GM12878 (cell line): ENCODE results near the gene INVS. TPM values are rescaled to one million over a fixed set of nuclear protein-coding genes. Genes with fewer than 3 reads are reported as not detected.

ENCODE experiments used
- ATAC-seq: fragments of 200-7000 bp; cut with Tn5 transposase; 3 replicates; pipeline ENCODE4 v1.9.1; 2020; ENCODE audit warnings: mild to moderate bottlenecking, moderate library complexity
- BruUV-seq: library from RNA; stranded (reverse); fragments of 400-500 nt; replicated peaks from 2 replicates; lab custom pipeline; 2021; lab: Mats Ljungman, UMichigan
- CTCF ChIA-PET: fragments of 300-600 bp; sonication (Branson Sonifier 250); formaldehyde crosslinking; extraction: SDS; loops from one replicate; lab custom pipeline; 2021; ENCODE audit warnings: inconsistent platforms; lab: Yijun Ruan, JAX
- POLR2A ChIA-PET: fragments of 350-600 bp; formaldehyde crosslinking; extraction: SDS; loops from one replicate; lab custom pipeline; 2021; ENCODE audit warnings: inconsistent platforms; lab: Charles Lee
- RAD21 ChIA-PET: fragments of 300-600 bp; sonication (Branson Sonifier 250); formaldehyde crosslinking; loops from one replicate; lab custom pipeline; 2023; ENCODE audit warnings: antibody characterized with exemption; ENCODE audit not compliant: unreplicated experiment; lab: Charles Lee
- SMC1A ChIA-PET: fragments of 300-600 bp; sonication (Branson Sonifier 250); formaldehyde crosslinking; loops from one replicate; lab custom pipeline; 2023; ENCODE audit not compliant: unreplicated experiment, uncharacterized antibody; lab: Charles Lee
- DNase-seq: peaks from one replicate; pipeline ENCODE4 v3.0.0-alpha.2; 2011; ENCODE audit warnings: low read depth, low spot score
- FAIRE-seq: peaks from 3 replicates; lab custom pipeline; 2011; peaks lifted over from hg19 to GRCh38; lab: Jason Lieb, UNC
- H2AFZ ChIP-seq: 2 replicates; pipeline ENCODE4 v1.6.0; 2011; ENCODE audit warnings: low read depth, low read length, control low read depth; ENCODE audit not compliant: control insufficient read depth
- H3K27ac ChIP-seq: 2 replicates; pipeline ENCODE4 v1.5.1; 2011; ENCODE audit warnings: control low read depth; ENCODE audit not compliant: control insufficient read depth, insufficient read depth
- H3K27me3 ChIP-seq, 2 experiments: replicated peaks in 1 of 2; 2 replicates each; pipeline versions ENCODE4 v1.6.0 to v1.6.1; 2011; ENCODE audit warnings: low read length in 1 of 2; ENCODE audit not compliant: control insufficient read depth in 2 of 2, insufficient read depth in 2 of 2
- H3K36me3 ChIP-seq, 2 experiments: 2 replicates each; pipeline ENCODE4 v1.5.1; 2011; ENCODE audit warnings: low read length in 1 of 2; ENCODE audit not compliant: control insufficient read depth in 2 of 2, insufficient read depth in 2 of 2
- H3K4me1 ChIP-seq: 2 replicates; pipeline ENCODE4 v1.6.1; 2011; ENCODE audit warnings: mild to moderate bottlenecking, low read length, moderate library complexity, mixed read lengths; ENCODE audit not compliant: control insufficient read depth, insufficient read depth
- H3K4me2 ChIP-seq: 2 replicates; pipeline ENCODE4 v1.6.0; 2011; ENCODE audit warnings: control low read depth; ENCODE audit not compliant: control insufficient read depth, insufficient read depth
- H3K4me3 ChIP-seq: fragments of 200-600 bp; sonication (generic); 2 replicates; pipeline ENCODE4 v1.5.1; 2016
- H3K79me2 ChIP-seq: 2 replicates; pipeline ENCODE4 v1.6.0; 2011; ENCODE audit warnings: low read length; ENCODE audit not compliant: control insufficient read depth, insufficient read depth
- H3K9ac ChIP-seq: 2 replicates; pipeline ENCODE4 v1.8.0; 2011; ENCODE audit warnings: low read length, control low read depth, mixed read lengths; ENCODE audit not compliant: control insufficient read depth, insufficient read depth
- H3K9me3 ChIP-seq: replicated peaks from 3 replicates; pipeline ENCODE4 v1.5.1; 2011; ENCODE audit warnings: mild to moderate bottlenecking, low read length; ENCODE audit not compliant: control insufficient read depth, insufficient read depth
- H4K20me1 ChIP-seq: 2 replicates; pipeline ENCODE4 v1.6.0; 2011; ENCODE audit not compliant: control insufficient read depth, insufficient read depth
- BACH1 ChIP-seq: fragments of 450-650 bp; IDR thresholded peaks from 2 replicates; pipeline ENCODE4 v1.6.1; 2017; ENCODE audit warnings: mild to moderate bottlenecking, borderline replicate concordance
- CBFB ChIP-seq: IDR thresholded peaks from 2 replicates; pipeline ENCODE4 v1.6.1; 2016; ENCODE audit warnings: antibody characterized with exemption, low read depth
- CBX5 ChIP-seq: sonication (generic); IDR thresholded peaks from 2 replicates; pipeline ENCODE4 v1.6.1; 2016; ENCODE audit warnings: low read depth, moderate library complexity, mild to moderate bottlenecking, inconsistent platforms
- CREB1 ChIP-seq: IDR thresholded peaks from 2 replicates; pipeline ENCODE4 v1.6.1; 2012; ENCODE audit warnings: low read depth, mild to moderate bottlenecking, inconsistent platforms
- LARP7 ChIP-seq: fragments of 450-650 bp; IDR thresholded peaks from 2 replicates; pipeline ENCODE4 v1.6.1; 2017; ENCODE audit warnings: mild to moderate bottlenecking
- MTA3 ChIP-seq: IDR thresholded peaks from 2 replicates; pipeline ENCODE4 v1.6.1; 2012; ENCODE audit warnings: low read length, inconsistent platforms, borderline replicate concordance
- NKRF ChIP-seq: fragments of 450-650 bp; conservative IDR thresholded peaks from 2 replicates; pipeline ENCODE4 v1.6.1; 2017; ENCODE audit warnings: mild to moderate bottlenecking, moderate library complexity
- SUZ12 ChIP-seq: fragments of 200-600 bp; sonication (generic); IDR thresholded peaks from one replicate; pipeline ENCODE4 v1.6.1; 2018; ENCODE audit warnings: antibody characterized with exemption, mild to moderate bottlenecking; ENCODE audit not compliant: unreplicated experiment
- TCF3 ChIP-seq: IDR thresholded peaks from 2 replicates; pipeline ENCODE4 v1.6.1; 2012; ENCODE audit warnings: low read depth, mild to moderate bottlenecking, low read length, borderline replicate concordance; ENCODE audit not compliant: insufficient read depth
- ZBED1 ChIP-seq: IDR thresholded peaks from 2 replicates; pipeline ENCODE4 v1.6.1; 2016; ENCODE audit warnings: borderline replicate concordance
- WGBS: methylation state at CpG from one replicate; pipeline ENCODE4 v1.1.6; 2016; ENCODE audit warnings: low lambda C conversion rate; ENCODE audit not compliant: insufficient replicate concordance, insufficient coverage; ENCODE audit errors: missing lambda C conversion rate; 5-methylcytosine and 5-hydroxymethylcytosine counted together
- in situ Hi-C: fragments of 300-500 bp; cut with MboI; formaldehyde crosslinking; loops from 9 replicates; pipeline ENCODE4 v1.14.3; 2018; ENCODE audit warnings: mixed read lengths
- intact Hi-C: fragments of 100-400 bp; cut with micrococcal nuclease; formaldehyde crosslinking; loops from one replicate; pipeline ENCODE4 v1.14.2; 2022; ENCODE audit not compliant: unreplicated experiment
- polyA plus RNA-seq, 11 experiments: library from polyadenylated mRNA; depleted of rRNA in 4 of 11; unstranded in 6 of 11; stranded (reverse) in 5 of 11; fragments of >200 nt; fragmentation: Nextera tagmentation in 4 of 11; fragmentation: Illumina TruSeq in 1 of 11; extraction: Ambion mirVana in 4 of 11; extraction: Trizol in 1 of 11; gene quantifications; 1 replicate in 1 of 11; 2 replicates in 10 of 11; pipeline versions ENCODE4 v1.2.1 to v1.2.3, GENCODE V29; 2011 to 2016; ENCODE audit warnings: inconsistent platforms in 2 of 11, missing spikeins in 2 of 11, low read depth in 1 of 11
- total RNA-seq, 4 experiments: library from RNA; depleted of rRNA in 3 of 4; stranded (reverse); fragments of >200 nt in 3 of 4; fragmentation: Illumina TruSeq in 1 of 4; extraction: Trizol in 1 of 4; gene quantifications; 2 replicates each; pipeline versions ENCODE4 v1.2.1 to v1.2.3, GENCODE V29; 2013 to 2021
- TF ChIP-seq, protein P1 (sequence below): IDR thresholded peaks from 2 replicates; pipeline ENCODE4 v1.6.1; 2012; ENCODE audit warnings: low read length, inconsistent platforms
- TF ChIP-seq, protein P2 (sequence below): fragments of 450-650 bp; IDR thresholded peaks from 2 replicates; pipeline ENCODE4 v1.6.1; 2018; ENCODE audit warnings: mild to moderate bottlenecking, low read depth, moderate library complexity; ENCODE audit not compliant: partially characterized antibody
- TF ChIP-seq, protein P3 (sequence below): IDR thresholded peaks from 2 replicates; pipeline ENCODE4 v1.6.1; 2011; ENCODE audit warnings: borderline replicate concordance, low read depth, mild to moderate bottlenecking, moderate library complexity, low read length; ENCODE audit not compliant: insufficient read depth, poor library complexity, severe bottlenecking

Gene INVS
- total and polyA plus RNA-seq, 10 of the 15 experiments (the other 5 are each of a cell fraction or from before 2014, with no cell fraction given) = 0.93 to 20.8 (median 13.2) TPM

DNA sequence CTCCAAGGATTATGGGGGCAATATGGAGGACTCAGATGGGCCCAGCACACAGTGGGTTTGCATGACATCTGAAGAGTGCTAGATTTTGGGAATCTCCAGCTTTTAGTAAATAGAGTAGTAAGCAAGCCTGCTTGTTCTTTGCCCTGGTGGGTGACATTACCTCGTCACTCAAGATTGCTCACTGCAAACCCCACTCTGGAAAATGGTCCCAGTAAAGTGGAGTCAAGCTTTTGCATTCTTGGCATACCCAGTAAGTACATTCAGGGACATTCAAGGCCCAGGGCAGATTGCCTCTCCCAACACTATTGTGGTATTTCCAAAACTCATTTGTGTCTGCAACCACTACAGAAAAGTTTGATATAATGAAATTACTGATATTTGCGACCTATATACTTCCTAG, 118.5 kb downstream of the INVS start (continued):
- TF ChIP-seq NKRF (no peak), TCF3 (no peak), LARP7 (no peak)
- TF ChIP-seq, all 136 proteins: peak for 0

GRCh38 chr9:100219347-100219746, 120.3 kb downstream of the INVS start:
- in situ Hi-C loops = loop anchor here (5.0 to 25.0 kb wide), 3 partner anchors 187 to 1055 kb away; partner anchors contain the start of gene NR4A3
- BruUV-seq = no TSS peak
- no peaks in the 10 kb centered on the region; the same call in 1 of the 2 replicates for H4K20me1 ChIP-seq
- H3K4me3 ChIP-seq = 0 out of 2 replicates have a peak overlapping the region, but pooled peaks have one; percentile 22
- no peak overlapping the region for H2AFZ ChIP-seq
- ChIA-PET POLR2A (interaction anchor here (0.9 kb wide), 1 partner anchor 9 kb away, joined by 3 read pairs; no protein-coding TSS in a partner anchor), RAD21 (interaction anchor here (0.7 to 2.9 kb wide), 11 partner anchors 9 to 1037 kb away, joined by 3 to 14 read pairs (median 4); no protein-coding TSS in a partner anchor), CTCF (interaction anchor here (0.6 to 12.2 kb wide), 12 partner anchors 8 to 988 kb away, joined by 3 to 143 read pairs (median 8); no protein-coding TSS in a partner anchor), SMC1A (interaction anchor here (1.0 to 10.0 kb wide), 11 partner anchors 9 to 1056 kb away, joined by 3 to 115 read pairs (median 4); no protein-coding TSS in a partner anchor)
- H3K27ac ChIP-seq = peak overlapping the region; percentile 4; the same call in 1 of the 2 replicates
- DNase-seq (peak; percentile 30), ATAC-seq (peak; percentile 64), FAIRE-seq (no peak)
- intact Hi-C loops = loop anchor here (5.0 to 10.0 kb wide), 5 partner anchors 122 to 1052 kb away; partner anchors contain the start of genes ERP44, INVS and NR4A3
- no peaks in the 10 kb centered on the region for H3K27me3 ChIP-seq
- no peaks in the 10 kb centered on the region for H3K9me3 ChIP-seq
- peaks cover 20% of the 10 kb centered on the region for H3K4me1 ChIP-seq
- H3K79me2 ChIP-seq = no peaks in the 10 kb centered on the region
- no peak overlapping the region for H3K9ac ChIP-seq
- H3K4me2 ChIP-seq = peak overlapping the region; percentile 22; the same call in 1 of the 2 replicates
- H3K36me3 ChIP-seq = peaks cover 0 to 9% of the 10 kb centered on the region in 2 experiments; a peak in 2 of 4 replicates
- WGBS = 4% methylated on average over 1 of the region's 1 CpG
- TF ChIP-seq ZBED1 = no peak; the same call in 1 of the 2 replicates
- TF ChIP-seq, protein P1, sequence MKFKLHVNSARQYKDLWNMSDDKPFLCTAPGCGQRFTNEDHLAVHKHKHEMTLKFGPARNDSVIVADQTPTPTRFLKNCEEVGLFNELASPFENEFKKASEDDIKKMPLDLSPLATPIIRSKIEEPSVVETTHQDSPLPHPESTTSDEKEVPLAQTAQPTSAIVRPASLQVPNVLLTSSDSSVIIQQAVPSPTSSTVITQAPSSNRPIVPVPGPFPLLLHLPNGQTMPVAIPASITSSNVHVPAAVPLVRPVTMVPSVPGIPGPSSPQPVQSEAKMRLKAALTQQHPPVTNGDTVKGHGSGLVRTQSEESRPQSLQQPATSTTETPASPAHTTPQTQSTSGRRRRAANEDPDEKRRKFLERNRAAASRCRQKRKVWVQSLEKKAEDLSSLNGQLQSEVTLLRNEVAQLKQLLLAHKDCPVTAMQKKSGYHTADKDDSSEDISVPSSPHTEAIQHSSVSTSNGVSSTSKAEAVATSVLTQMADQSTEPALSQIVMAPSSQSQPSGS = peak; percentile 71
- peak; percentile 44; the same call in 1 of the 2 replicates for TF ChIP-seq CBFB
- peak; percentile 55; the same call in 1 of the 2 replicates for TF ChIP-seq MTA3
- no peak for TF ChIP-seq SUZ12
- TF ChIP-seq CREB1 = 0 out of 2 replicates have a peak, but pooled peaks have one; percentile 18
- no peak for TF ChIP-seq BACH1
- TF ChIP-seq, protein P2, sequence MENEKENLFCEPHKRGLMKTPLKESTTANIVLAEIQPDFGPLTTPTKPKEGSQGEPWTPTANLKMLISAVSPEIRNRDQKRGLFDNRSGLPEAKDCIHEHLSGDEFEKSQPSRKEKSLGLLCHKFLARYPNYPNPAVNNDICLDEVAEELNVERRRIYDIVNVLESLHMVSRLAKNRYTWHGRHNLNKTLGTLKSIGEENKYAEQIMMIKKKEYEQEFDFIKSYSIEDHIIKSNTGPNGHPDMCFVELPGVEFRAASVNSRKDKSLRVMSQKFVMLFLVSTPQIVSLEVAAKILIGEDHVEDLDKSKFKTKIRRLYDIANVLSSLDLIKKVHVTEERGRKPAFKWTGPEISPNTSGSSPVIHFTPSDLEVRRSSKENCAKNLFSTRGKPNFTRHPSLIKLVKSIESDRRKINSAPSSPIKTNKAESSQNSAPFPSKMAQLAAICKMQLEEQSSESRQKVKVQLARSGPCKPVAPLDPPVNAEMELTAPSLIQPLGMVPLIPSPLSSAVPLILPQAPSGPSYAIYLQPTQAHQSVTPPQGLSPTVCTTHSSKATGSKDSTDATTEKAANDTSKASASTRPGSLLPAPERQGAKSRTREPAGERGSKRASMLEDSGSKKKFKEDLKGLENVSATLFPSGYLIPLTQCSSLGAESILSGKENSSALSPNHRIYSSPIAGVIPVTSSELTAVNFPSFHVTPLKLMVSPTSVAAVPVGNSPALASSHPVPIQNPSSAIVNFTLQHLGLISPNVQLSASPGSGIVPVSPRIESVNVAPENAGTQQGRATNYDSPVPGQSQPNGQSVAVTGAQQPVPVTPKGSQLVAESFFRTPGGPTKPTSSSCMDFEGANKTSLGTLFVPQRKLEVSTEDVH = no peak
- TF ChIP-seq CBX5 = no peak
- TF ChIP-seq, protein P3, sequence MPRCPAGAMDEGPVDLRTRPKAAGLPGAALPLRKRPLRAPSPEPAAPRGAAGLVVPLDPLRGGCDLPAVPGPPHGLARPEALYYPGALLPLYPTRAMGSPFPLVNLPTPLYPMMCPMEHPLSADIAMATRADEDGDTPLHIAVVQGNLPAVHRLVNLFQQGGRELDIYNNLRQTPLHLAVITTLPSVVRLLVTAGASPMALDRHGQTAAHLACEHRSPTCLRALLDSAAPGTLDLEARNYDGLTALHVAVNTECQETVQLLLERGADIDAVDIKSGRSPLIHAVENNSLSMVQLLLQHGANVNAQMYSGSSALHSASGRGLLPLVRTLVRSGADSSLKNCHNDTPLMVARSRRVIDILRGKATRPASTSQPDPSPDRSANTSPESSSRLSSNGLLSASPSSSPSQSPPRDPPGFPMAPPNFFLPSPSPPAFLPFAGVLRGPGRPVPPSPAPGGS = no peak
